HG03108 (cell line): ENCODE measurements around the gene FOXB1.

ENCODE experiments used
- ATAC-seq: cut with Tn5 transposase; IDR thresholded peaks from one replicate; pipeline ENCODE4 v1.9.1; 2021; ENCODE audit warnings: moderate library complexity; ENCODE audit not compliant: unreplicated experiment

FOXB1 gene

DNA sequence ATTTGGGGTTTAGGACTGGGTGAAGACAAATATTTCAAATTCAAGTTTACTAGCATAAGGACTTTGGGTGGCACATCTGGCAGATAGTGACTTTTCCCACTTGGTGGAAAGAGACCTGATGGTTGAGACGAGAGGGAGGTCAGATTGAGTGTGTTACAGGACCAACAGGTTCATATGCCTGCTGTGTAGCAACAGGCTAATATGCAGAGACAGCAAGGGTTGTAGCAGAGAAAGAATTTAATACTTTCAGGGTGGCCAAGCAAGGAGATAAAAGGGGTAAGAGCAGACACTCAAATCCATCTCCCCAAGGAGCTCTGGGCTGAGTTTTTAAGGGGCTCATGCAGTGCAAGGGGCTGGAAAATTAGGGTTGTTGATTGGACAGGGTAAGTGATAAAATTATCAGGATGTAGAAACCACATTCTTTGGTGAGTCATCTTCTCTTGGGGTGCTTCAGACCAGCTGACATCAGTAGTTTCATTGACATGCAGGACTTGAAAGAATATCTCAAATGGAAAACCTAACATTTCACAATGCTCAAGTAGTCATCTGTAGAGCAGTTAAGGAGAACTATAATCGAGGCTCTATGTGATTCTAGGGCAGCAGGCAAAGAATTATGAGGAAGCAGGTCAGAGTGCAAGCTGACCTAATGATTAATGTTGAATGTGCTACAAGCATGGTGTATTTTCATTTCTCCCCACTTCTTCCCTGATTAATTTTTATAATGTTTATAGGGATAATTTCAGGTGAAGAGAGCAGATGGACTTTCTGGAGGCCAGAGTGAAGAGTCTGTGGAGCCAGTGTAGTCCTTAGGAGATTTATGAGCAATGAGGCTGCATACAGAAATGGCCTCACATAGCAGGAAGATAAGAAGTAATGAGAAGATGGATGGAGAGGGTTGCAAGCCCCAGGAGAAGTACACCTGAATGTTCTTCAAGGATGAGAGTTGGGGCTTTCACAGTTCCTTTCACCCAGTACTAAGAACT is 13.7 kb downstream of the FOXB1 start:
- no peak for ATAC-seq

DNA sequence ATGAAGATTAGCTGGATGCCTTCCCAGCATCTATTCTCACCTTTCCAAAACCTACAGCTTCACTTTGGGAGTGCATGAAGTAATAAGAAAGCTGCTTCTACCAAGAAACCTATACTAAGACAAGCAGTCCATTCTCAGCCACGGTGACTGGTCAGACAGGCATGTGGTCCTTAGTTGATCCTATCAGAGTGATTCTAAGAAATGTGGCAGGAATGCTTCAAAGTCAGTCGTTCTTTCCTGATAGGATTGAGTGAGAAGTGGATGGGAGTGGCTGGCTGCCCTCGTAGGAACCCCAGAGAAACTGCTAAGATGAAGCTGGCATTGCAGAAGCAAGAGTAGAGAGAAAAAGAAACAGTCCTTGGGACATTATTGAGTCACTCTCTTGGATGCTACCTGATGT is 16.6 kb downstream of the FOXB1 start:
- no peak for ATAC-seq

DNA sequence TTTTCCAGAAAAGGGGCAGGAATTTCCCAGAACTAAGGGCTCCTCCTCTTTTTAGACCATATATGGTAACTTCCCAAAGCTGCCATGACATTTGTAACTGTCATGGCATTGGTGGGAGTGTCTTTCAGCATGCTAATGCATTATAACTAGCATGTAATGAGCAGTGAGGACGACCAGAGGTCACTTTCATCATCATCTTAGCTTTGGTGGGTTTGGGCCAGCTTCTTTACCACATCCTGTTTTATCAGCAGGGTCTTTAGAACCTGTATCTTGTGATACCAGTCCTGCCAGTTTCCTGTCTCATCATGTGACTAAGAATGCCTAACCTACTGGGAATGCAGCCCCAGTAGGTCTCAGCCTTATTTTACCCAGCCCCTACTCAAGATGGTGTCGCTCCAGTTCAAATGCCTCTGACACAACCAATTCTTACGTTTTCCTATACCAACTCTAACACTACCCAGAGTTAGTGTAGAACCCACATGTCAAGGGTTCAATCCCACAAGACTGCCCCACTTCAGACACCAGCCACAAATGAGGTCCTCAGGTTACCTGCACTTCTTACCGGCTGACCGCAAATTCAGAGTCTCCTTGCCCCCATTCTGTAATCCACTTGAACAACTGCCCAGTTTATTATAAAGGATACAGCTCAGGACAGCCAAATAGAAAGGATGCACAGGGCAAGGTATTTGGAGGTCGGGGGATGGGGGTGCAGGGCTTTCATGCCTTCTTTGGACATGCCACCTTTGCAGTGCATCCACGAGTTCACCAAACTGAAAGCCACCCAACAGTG is 17.7 kb downstream of the FOXB1 start:
- no peak for ATAC-seq

DNA sequence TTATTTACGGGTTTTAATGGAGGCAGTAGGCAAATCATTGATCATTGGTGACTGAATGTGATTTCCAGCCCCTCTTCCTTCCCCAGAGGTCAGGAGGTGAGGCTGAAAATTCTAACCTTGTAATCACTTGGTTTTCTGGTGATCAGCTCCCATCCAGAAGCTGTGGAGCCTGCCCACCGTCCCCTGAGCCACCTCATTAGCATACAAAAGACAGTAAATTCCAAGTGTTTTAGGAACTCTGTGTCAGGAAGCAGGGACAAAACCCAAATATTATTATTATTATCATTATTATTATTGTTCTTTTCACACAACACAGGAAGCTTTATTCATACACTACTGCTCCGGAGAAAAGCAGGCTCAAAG is 18.2 kb downstream of the FOXB1 start:
- ATAC-seq: no peak

DNA sequence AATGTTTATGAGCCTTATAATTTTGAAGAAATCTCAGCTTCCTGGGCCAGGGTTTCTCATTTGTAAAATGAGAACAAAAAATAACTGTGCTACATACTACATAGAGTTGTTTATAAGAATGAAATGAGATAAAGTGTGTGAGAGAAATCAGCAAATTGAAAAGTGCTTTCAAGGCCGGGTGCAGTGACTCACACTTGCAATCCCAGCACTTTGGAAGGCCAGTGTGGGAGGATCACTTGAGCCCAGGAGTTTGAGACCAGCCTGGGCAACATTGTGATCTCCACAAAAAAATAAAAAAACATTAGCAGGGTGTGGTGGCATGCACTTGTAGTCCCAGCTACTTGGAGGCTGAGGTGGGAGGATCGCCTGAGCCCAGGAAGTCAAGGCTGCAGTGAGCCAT is 22.4 kb downstream of the FOXB1 start:
- no peak for ATAC-seq

DNA sequence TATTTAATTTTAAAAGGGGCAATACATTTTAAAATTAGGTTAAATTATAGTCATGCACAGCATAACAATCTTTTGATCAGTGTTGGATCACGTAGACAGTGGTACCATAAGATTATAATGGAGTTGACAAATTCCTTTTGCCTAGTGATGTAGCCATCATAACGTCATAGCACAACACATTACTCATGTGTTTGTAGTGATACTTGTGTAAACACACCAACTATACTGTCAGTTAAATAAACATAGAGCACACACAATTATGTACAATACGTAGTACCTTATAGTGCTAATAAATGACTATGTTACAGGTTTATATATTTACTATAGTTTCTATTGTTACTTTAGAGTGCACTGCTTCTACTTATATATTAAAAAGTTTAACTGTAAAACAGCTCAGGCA is 31.2 kb downstream of the FOXB1 start:
- ATAC-seq: no peak

DNA sequence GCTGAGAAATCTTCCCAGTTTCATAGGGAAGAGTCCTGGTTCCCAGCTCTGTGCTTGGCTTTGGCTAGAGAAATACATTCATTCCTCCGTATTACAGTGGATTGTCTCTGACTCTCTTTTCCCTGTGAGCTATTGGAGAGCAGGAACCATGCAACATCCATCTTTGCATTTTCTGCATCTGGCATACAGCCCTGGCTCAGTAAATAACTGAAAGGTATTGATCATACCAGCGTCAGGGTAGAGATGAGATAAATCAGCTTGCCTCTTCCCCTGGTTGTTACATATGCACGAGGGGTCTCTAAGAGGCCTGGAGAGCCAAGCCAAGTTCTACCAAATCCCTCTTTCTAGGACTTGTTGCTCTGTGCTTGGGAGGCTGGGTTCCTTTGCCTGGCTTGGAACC is 35.2 kb downstream of the FOXB1 start:
- ATAC-seq: no peak

DNA sequence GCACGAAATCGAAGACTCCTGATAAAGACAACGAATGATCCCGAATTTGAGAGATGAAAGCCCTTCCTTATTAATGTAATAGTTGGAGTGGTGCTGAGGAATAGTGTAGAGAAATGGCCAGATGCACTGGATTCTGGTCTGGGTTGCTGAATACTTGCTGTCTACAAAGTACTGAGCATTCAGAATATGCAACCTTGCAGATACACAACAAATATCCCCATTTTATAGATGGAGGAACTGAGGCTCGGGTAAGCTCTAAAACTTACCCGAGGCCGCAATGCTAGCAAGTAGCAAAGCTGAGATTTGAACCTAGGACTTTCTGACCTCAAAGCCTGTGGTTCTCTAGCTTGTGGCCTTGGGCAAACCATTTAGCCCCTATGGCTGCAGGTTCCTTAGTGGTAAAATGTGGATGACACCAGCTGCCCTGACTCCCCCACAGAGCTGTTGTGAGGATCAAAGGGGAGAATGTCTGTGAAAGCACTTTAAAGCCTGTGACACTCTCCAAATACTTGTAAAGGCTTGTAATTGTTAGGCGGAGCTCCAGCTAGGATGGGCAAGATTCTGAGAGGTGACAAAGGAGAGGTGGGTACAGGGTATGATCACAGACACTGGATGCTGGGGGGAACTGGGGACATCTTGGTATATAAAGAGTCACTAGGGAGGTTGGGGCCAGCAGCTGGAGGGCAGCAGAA is 39.8 kb downstream of the FOXB1 start:
- no peak for ATAC-seq

DNA sequence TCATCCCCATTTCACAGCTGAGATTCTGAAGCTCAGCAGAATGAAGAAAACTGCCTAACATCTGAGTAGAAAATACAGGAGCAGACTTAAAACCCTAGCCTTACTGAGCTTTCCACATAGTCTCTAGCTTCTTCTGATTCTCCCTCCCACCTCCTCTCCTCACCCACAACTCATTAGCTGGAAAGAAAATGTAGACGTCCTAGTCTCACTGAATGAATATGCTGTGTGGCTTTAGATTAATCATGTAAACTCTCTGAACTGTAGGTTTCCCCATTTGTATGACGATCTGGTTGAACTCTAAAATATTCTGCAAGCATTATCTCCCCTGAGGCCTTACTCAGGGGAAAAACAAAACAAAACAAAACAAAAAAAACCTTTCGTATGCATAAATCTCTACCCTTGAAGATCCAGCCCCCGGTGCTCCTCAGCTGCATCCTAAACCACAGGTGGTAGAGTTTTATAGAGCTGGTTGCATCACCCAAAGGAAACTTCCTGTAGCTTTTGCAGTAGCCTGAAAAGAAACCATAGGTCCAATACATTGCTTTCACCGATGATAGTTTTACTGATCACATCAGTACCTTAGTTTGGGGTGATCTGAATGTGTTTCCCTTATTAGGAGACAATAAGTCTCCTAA is 40.6 kb downstream of the FOXB1 start:
- no peak for ATAC-seq

DNA sequence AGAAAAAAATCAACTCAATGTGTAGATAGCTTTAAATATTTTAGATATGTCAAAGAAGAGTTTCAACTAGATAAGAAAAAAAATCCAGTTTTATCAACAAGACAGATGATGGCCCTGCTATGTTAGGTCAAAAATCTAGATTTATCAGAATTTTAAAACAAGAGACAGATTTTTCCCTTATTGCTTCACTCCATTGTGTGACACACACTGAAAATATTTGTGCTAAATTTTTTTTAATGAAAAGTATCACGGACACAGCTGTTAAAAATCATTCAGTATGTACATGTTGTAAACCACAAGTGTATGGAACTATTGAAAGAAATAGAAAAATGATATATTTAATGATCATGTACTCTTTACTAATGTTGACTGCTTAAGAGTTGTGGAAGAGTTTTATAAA is 43.6 kb downstream of the FOXB1 start:
- ATAC-seq: no peak

DNA sequence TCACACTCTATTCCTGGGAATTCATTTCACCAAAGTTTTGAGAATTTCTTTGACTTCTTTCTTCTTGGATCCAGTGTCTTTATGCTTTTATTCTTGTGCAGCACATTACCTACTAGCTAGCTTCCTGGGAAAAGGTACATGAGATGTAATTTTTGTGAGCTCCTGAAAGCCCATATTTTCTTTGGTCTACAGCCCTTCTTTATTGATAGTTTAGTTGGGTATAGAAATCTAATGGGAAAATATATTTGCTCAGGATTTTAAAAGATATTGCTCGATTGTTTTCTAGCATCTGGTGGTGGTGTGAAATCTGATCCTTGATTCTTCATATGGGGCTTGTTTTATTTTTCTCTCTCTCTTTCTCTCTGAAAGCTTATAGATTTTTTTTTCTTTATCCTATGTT is 45.8 kb downstream of the FOXB1 start:
- ATAC-seq: no peak

DNA sequence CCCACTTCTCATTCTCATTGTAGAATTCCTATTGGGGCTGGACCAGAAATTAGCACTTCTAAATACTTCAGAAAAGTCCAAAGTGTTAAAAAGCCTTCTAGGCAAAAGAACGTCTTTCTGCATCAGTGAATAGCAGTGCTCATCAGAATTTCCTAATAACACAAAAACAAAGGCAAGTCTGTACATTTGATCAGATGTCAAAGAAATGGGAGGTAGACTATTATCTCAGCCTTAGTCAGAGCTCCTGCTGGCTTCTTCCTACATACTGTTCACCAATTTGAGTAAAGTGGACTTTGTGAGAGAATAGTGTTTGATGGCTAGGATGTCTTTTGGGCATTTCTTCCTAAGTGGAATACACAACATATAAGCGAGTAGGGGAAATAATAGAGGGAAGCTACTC is 48.7 kb downstream of the FOXB1 start:
- no peak for ATAC-seq

DNA sequence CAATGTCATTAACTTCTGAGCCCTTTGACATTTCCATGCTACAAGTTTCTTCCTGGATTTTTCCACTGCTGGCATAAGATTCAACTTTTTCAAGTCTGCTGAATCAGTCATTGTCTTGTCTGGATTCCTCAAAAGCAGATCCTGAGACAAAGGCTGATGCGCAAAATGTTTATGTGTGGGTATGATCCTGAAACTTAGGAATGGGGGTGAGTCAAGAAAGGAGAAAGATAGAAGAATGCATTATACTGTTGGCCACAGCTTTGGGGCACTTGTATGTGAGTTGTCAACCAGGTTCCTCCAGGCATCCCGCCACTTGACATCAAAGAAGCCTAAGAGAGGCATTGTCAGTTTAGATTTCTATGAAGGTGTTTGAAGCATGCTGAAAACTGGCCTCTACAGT is 50.4 kb downstream of the FOXB1 start:
- ATAC-seq: no peak
